ENCODE data around the gene CBLIF.
"Not testable (repeated sequence)": the region's sequence is repeated elsewhere in the genome, so short reads cannot be mapped to it uniquely, and the experiment has no call there.

Gene CBLIF

DNA sequence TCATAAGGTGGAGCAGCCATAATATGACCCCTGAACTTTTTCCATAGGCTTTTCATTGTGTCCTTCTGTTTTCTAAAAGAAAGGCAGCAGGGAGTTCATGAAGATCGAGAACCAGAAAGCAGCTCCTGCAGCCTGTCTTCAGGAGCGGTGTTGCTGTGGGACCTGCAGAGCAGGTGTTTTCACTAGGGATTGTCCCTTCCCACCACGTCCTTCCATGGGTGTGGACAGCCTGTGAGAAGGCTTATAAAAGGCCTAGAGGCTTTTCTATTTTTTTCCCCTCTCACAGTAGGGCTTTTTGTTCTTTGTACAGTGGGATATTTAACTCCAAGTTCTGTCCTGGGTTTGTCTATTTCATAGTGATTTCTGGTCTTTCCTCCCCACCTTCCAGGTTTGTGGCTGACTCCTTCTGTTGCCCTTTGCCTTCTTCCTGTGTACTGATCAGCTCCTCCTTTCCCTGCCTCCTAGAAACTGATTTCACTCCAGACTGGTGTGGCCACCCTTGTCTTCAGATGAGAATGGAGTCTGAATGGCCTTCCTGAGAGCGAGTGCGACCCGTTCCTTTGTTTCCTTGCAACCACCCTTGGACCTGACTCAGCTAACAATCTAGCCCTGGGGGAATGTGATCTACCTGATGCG, 44.8 kb downstream of the CBLIF start:
- TF ChIP-seq, protein P1, sequence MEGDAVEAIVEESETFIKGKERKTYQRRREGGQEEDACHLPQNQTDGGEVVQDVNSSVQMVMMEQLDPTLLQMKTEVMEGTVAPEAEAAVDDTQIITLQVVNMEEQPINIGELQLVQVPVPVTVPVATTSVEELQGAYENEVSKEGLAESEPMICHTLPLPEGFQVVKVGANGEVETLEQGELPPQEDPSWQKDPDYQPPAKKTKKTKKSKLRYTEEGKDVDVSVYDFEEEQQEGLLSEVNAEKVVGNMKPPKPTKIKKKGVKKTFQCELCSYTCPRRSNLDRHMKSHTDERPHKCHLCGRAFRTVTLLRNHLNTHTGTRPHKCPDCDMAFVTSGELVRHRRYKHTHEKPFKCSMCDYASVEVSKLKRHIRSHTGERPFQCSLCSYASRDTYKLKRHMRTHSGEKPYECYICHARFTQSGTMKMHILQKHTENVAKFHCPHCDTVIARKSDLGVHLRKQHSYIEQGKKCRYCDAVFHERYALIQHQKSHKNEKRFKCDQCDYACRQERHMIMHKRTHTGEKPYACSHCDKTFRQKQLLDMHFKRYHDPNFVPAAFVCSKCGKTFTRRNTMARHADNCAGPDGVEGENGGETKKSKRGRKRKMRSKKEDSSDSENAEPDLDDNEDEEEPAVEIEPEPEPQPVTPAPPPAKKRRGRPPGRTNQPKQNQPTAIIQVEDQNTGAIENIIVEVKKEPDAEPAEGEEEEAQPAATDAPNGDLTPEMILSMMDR (conservative IDR thresholded peaks at IDR 0.05; ENCODE audit: low read length): no peak
- no peak overlapping the region for H3K4me3 ChIP-seq (ENCODE audit: low read length)
- DNase-seq (ENCODE audit: low read depth): no peak

DNA sequence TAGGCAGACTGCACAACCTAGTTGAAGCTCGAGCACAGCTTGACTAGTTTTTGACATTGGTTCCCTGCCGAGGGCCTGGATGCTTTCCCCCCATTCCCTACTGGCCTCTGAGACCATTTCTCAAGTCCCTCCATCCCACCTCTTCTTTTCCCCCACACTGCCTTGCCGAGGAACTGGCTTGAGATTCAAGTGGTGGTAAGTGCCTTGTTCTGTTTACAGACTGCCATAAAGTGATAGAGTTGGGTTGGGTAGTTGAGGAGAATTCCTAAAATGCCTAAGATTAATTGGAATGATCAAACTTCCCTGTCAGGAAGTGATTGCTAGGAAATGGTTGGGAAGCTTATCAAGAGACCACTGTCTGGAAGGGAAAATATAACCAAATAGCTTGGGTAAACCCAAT, 50.9 kb downstream of the CBLIF start:
- TF ChIP-seq, protein P1 (conservative IDR thresholded peaks at IDR 0.05; ENCODE audit: low read length): no peak
- DNase-seq (ENCODE audit: low read depth): no peak
- no peak overlapping the region for H3K4me3 ChIP-seq (ENCODE audit: low read length)

DNA sequence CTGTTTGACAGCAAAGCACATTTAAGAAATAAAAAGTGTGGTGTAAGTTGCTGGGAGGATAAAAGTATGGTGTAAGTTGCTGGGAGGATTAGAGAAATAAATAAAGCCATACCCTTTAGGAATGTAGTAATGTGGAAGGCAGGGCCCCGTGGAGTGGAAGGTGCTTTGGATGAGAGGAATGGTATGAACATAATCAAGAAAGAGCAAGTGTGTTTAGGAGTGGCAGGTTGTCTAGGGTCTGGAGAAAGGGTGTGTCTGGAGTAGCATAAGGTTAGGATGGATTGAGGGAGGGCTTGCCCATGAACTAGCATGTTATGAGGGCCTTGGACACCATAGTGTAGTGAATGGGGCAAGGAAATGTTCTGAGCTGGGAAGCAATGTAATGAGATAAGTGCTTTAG, 52.8 kb downstream of the CBLIF start:
- TF ChIP-seq, protein P1 (conservative IDR thresholded peaks at IDR 0.05; ENCODE audit: low read length): no peak
- H3K4me3 ChIP-seq (ENCODE audit: low read length): no peak overlapping the region
- no peak for DNase-seq (ENCODE audit: low read depth)

DNA sequence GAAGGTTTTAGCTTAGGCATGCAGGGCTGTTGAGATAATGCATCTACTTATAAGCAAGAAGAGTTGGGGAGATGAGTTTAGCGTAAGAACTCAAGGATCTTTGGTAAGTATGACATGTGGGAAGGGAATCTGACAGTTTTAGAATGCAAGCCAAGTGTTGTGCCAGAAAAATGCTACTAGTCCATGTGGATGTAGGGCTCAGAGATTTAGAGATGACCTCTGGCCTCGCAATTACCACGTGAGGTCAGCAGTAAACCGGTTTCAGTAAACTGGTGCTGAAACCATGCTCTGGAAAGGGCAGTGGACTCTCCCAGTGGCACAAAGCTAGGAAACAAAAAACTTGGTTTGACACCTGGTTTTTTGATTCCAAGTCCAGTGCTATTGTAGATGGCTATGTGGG, 53.7 kb downstream of the CBLIF start:
- TF ChIP-seq, protein P1 (conservative IDR thresholded peaks at IDR 0.05; ENCODE audit: low read length): no peak
- no peak overlapping the region for H3K4me3 ChIP-seq (ENCODE audit: low read length)
- DNase-seq (ENCODE audit: low read depth): no peak

DNA sequence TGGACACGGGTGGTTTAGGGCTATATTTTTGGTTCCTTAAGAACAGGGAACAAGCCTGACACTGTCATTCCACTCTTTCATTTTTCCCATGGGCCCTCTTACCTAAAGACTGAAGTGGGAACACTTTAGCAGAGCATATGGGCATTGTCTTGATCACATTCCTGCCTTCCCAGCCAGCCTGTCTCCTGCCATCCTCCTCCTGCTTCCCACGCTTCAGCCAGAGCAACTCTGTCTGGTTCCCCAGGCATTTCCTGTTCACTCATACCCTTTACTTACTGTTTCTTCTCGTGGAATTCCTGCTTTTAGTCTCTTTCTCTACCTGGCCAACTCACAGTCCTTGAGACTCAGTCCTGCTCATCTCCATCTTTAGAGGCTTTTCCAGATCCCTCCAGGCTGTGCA, 57.5 kb downstream of the CBLIF start:
- peak; percentile 82 for DNase-seq (ENCODE audit: low read depth)
- TF ChIP-seq, protein P1 (conservative IDR thresholded peaks at IDR 0.05; ENCODE audit: low read length): no peak
- H3K4me3 ChIP-seq (ENCODE audit: low read length): no peak overlapping the region

DNA sequence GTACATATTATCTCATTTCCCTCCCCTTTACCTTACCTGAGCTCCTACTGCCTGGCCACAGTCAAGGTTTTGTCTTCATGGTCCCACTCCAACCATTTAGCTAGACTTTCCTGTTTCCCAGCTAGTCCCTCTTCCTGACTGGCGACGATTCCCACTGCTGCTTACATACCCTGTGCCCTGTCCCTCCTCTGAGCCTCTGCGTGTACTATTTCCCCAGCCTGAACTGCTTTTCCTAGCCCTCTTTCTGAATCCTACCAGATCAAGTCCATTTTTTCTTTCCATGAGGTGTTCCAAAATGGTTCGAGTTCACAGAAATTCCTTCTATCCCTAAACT, 58.1 kb downstream of the CBLIF start:
- H3K4me3 ChIP-seq (ENCODE audit: low read length): no peak overlapping the region
- TF ChIP-seq, protein P1 (conservative IDR thresholded peaks at IDR 0.05; ENCODE audit: low read length): no peak
- DNase-seq (ENCODE audit: low read depth): no peak

DNA sequence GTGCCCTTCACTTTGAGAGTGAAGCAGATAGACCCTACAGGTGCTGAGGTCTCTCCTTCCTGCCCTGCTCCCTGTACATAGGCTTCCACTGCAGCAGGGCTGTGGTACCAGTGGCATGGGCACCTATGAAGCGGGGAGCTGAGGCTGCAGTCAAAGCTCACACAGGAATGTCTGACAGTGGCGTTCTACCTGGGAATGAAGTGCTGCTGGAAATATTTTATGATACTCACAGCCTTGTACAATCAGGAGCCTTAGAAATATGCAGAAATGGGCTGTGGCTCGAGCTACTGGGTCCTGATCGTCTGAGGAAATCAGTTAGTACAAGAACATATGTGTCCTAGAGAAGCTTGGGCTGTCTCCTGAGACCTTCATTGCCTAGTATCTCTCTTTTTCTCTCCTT, 59.5 kb downstream of the CBLIF start:
- TF ChIP-seq, protein P1 (conservative IDR thresholded peaks at IDR 0.05; ENCODE audit: low read length): no peak
- H3K4me3 ChIP-seq (ENCODE audit: low read length): no peak overlapping the region
- no peak for DNase-seq (ENCODE audit: low read depth)

DNA sequence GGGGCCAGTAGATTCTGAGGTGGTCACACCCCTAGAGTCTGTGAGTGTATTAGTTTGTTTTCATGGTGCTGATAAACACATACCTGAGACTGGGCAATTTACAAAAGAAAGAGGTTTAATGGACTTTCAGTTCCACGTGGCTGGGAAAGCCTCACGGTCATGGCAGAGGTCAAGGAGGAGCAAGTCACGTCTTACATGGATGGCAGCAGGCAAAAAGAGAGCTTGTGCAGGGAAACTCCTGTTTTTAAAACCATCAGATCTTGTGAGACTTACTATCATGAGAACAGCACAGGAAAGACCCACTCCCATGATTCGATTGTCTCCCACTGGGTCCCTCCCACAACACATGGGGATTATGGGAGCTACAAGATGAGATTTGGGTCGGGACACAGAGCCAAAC, 60.9 kb downstream of the CBLIF start:
- H3K4me3 ChIP-seq (ENCODE audit: low read length); DNase-seq (ENCODE audit: low read depth): not testable (repeated sequence)

All from AG10803 (cell line).